ENCODE measurements around the gene PIK3C3.

The PIK3C3 gene

GRCh38 chr18:42068030-42068429 is 113.0 kb downstream of the PIK3C3 start:
- Histone ChIP-seq H4K20me1 (ENCODE audit: low read depth, low read length) (no peaks in the 10 kb centered on the region), H3K27ac (ENCODE audit: low read depth, low read length) (no peak overlapping the region), H3K27me3 (ENCODE audit: low read length) (no peaks in the 10 kb centered on the region), H3K4me2 (ENCODE audit: low read depth, low read length, poor library complexity, severe bottlenecking) (no peak overlapping the region), H3F3A (ENCODE audit: insufficient read depth) (no peaks in the 10 kb centered on the region), H3K79me2 (ENCODE audit: insufficient read depth, low read length) (no peaks in the 10 kb centered on the region), H3K36me3 (ENCODE audit: low read length) (peaks cover 6% of the 10 kb centered on the region; the same call in 1 of the 2 replicates), H3K9ac (ENCODE audit: low read length) (no peak overlapping the region), H3K9me2 (replicated peaks; ENCODE audit: insufficient read depth, low read length) (no peaks in the 10 kb centered on the region), H3K4me3 (ENCODE audit: insufficient read depth, low read length, poor library complexity, severe bottlenecking) (no peak overlapping the region), H3K9me3 (ENCODE audit: insufficient read depth, low read length) (no peaks in the 10 kb centered on the region), H2AFZ (ENCODE audit: low read depth, low read length, severe bottlenecking) (no peak overlapping the region)
- no peak for TF ChIP-seq CTCF (IDR thresholded peaks at IDR 0.05; ENCODE audit: insufficient read depth, low read length, poor library complexity, severe bottlenecking)
- TF ChIP-seq EZH2phosphoT487 (conservative IDR thresholded peaks at IDR 0.05; ENCODE audit: low read length) = no peak

GRCh38 chr18:42069036-42069435 is 114.0 kb downstream of the PIK3C3 start:
- no peak overlapping the region for H3K27ac ChIP-seq (ENCODE audit: low read depth, low read length)
- no peaks in the 10 kb centered on the region for H3K27me3 ChIP-seq (ENCODE audit: low read length)
- H3K9ac ChIP-seq (ENCODE audit: low read length) = no peak overlapping the region
- no peaks in the 10 kb centered on the region for H3K79me2 ChIP-seq (ENCODE audit: insufficient read depth, low read length)
- TF ChIP-seq EZH2phosphoT487 (conservative IDR thresholded peaks at IDR 0.05; ENCODE audit: low read length) (no peak), CTCF (IDR thresholded peaks at IDR 0.05; ENCODE audit: insufficient read depth, low read length, poor library complexity, severe bottlenecking) (no peak)
- H4K20me1 ChIP-seq (ENCODE audit: low read depth, low read length) = no peaks in the 10 kb centered on the region
- no peak overlapping the region for H2AFZ ChIP-seq (ENCODE audit: low read depth, low read length, severe bottlenecking)
- H3K36me3 ChIP-seq (ENCODE audit: low read length) = peaks cover 6% of the 10 kb centered on the region; the same call in 1 of the 2 replicates
- no peaks in the 10 kb centered on the region for H3F3A ChIP-seq (ENCODE audit: insufficient read depth)
- H3K9me3 ChIP-seq (ENCODE audit: insufficient read depth, low read length) = no peaks in the 10 kb centered on the region
- H3K9me2 ChIP-seq (replicated peaks; ENCODE audit: insufficient read depth, low read length) = no peaks in the 10 kb centered on the region
- no peak overlapping the region for H3K4me2 ChIP-seq (ENCODE audit: low read depth, low read length, poor library complexity, severe bottlenecking)
- H3K4me3 ChIP-seq (ENCODE audit: insufficient read depth, low read length, poor library complexity, severe bottlenecking) = no peak overlapping the region

GRCh38 chr18:42072407-42072806 is 117.4 kb downstream of the PIK3C3 start:
- Histone ChIP-seq H3K36me3 (ENCODE audit: low read length) (peaks cover 8% of the 10 kb centered on the region; the same call in 1 of the 2 replicates), H4K20me1 (ENCODE audit: low read depth, low read length) (no peaks in the 10 kb centered on the region)
- no peak for TF ChIP-seq CTCF (IDR thresholded peaks at IDR 0.05; ENCODE audit: insufficient read depth, low read length, poor library complexity, severe bottlenecking)
- no peak for TF ChIP-seq EZH2phosphoT487 (conservative IDR thresholded peaks at IDR 0.05; ENCODE audit: low read length)

More at GRCh38 chr18:42072407-42072806, 117.4 kb downstream of the PIK3C3 start:
- Histone ChIP-seq H3K27ac (ENCODE audit: low read depth, low read length) (no peak overlapping the region), H3K79me2 (ENCODE audit: insufficient read depth, low read length) (no peaks in the 10 kb centered on the region), H3K9ac (ENCODE audit: low read length) (no peak overlapping the region), H3K9me3 (ENCODE audit: insufficient read depth, low read length) (no peaks in the 10 kb centered on the region), H3K27me3 (ENCODE audit: low read length) (no peaks in the 10 kb centered on the region), H2AFZ (ENCODE audit: low read depth, low read length, severe bottlenecking) (no peak overlapping the region), H3K4me2 (ENCODE audit: low read depth, low read length, poor library complexity, severe bottlenecking) (no peak overlapping the region), H3K9me2 (replicated peaks; ENCODE audit: insufficient read depth, low read length) (no peaks in the 10 kb centered on the region), H3F3A (ENCODE audit: insufficient read depth) (no peaks in the 10 kb centered on the region), H3K4me3 (ENCODE audit: insufficient read depth, low read length, poor library complexity, severe bottlenecking) (no peak overlapping the region)
